ENCODE results near the gene ALLC.

ALLC gene

GRCh38 chr2:3651691-3652648 is 6.0 kb upstream of the ALLC start:
- Histone ChIP-seq H3K4me3 (ENCODE audit: low read depth, low read length) (no peak overlapping the region), H3K4me2 (ENCODE audit: low read length) (peak overlapping the region; percentile 62), H3K27me3 (ENCODE audit: control insufficient read depth, insufficient read depth, low read length) (no peaks in the 10 kb centered on the region), H3K4me1 (peaks cover 13% of the 10 kb centered on the region), H2AFZ (peak overlapping the region; percentile 100), H3K9me3 (ENCODE audit: control insufficient read depth, low read length) (no peaks in the 10 kb centered on the region), H3K79me2 (no peaks in the 10 kb centered on the region), H3K36me3 (ENCODE audit: control insufficient read depth, insufficient read depth, low read length) (no peaks in the 10 kb centered on the region), H3K9ac (no peak overlapping the region), H3K27ac (peak overlapping the region; percentile 86)
- TF ChIP-seq, protein P1, sequence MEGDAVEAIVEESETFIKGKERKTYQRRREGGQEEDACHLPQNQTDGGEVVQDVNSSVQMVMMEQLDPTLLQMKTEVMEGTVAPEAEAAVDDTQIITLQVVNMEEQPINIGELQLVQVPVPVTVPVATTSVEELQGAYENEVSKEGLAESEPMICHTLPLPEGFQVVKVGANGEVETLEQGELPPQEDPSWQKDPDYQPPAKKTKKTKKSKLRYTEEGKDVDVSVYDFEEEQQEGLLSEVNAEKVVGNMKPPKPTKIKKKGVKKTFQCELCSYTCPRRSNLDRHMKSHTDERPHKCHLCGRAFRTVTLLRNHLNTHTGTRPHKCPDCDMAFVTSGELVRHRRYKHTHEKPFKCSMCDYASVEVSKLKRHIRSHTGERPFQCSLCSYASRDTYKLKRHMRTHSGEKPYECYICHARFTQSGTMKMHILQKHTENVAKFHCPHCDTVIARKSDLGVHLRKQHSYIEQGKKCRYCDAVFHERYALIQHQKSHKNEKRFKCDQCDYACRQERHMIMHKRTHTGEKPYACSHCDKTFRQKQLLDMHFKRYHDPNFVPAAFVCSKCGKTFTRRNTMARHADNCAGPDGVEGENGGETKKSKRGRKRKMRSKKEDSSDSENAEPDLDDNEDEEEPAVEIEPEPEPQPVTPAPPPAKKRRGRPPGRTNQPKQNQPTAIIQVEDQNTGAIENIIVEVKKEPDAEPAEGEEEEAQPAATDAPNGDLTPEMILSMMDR (IDR thresholded peaks at IDR 0.05) = no peak

DNA sequence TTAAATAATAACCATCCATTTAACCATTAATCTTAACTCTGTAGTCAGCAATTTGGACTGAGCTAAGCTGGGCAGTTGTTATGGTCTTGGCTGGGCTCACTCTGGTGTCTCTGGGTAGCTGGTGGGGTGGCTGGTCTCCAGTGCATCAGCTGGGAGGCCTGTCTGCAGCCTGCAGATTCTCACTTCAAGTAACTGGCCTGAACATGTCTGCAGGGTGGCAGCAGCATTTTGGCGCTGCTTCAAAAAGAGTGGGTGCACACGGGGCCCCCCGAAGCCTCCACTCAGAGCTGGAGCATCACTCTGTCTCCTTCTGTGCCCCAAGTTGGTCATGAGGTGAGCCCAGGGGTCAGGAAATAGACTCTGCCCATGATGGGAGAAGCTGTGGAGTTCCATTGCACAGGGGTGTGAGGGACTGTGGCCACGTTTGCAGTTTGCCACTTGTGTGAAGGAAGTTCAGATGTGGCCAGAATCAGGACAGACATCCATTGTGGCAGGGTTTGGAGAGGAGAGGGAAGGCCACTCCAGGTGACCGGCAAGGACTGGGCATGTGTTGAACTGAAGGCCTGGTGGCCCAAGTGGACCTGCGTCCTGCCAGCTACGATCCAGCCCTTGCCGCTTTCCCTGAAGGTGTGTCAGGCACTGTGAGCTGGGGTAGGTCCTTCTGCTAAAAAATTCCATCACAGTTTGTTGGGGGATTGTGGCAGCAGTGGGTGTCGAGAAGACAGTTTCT is 4.9 kb upstream of the ALLC start:
- Histone ChIP-seq H3K36me3 (ENCODE audit: control insufficient read depth, insufficient read depth, low read length) (no peaks in the 10 kb centered on the region), H3K4me2 (ENCODE audit: low read length) (no peak overlapping the region), H2AFZ (no peak overlapping the region), H3K27me3 (ENCODE audit: control insufficient read depth, insufficient read depth, low read length) (no peaks in the 10 kb centered on the region), H3K4me3 (ENCODE audit: low read depth, low read length) (no peak overlapping the region), H3K4me1 (peaks cover 13% of the 10 kb centered on the region), H3K9me3 (ENCODE audit: control insufficient read depth, low read length) (no peaks in the 10 kb centered on the region), H3K27ac (no peak overlapping the region), H3K79me2 (no peaks in the 10 kb centered on the region), H3K9ac (no peak overlapping the region)
- TF ChIP-seq, protein P1 (IDR thresholded peaks at IDR 0.05) = no peak

- Histone ChIP-seq H3K9ac (no peak overlapping the region), H3K4me1 (peaks cover 13% of the 10 kb centered on the region), H3K4me2 (ENCODE audit: low read length) (no peak overlapping the region), H2AFZ (no peak overlapping the region), H3K27ac (no peak overlapping the region), H3K79me2 (no peaks in the 10 kb centered on the region), H3K36me3 (ENCODE audit: control insufficient read depth, insufficient read depth, low read length) (no peaks in the 10 kb centered on the region), H3K9me3 (ENCODE audit: control insufficient read depth, low read length) (no peaks in the 10 kb centered on the region), H3K4me3 (ENCODE audit: low read depth, low read length) (no peak overlapping the region), H3K27me3 (ENCODE audit: control insufficient read depth, insufficient read depth, low read length) (no peaks in the 10 kb centered on the region)
- TF ChIP-seq, protein P1 (IDR thresholded peaks at IDR 0.05) = no peak
Measured at GRCh38 chr2:3654011-3654410, 4.0 kb upstream of the ALLC start.

GRCh38 chr2:3654531-3655225 is 3.3 kb upstream of the ALLC start:
- Histone ChIP-seq H3K4me2 (ENCODE audit: low read length) (no peak overlapping the region), H3K36me3 (ENCODE audit: control insufficient read depth, insufficient read depth, low read length) (no peaks in the 10 kb centered on the region), H3K27ac (no peak overlapping the region), H3K9me3 (ENCODE audit: control insufficient read depth, low read length) (no peaks in the 10 kb centered on the region), H3K27me3 (ENCODE audit: control insufficient read depth, insufficient read depth, low read length) (no peaks in the 10 kb centered on the region), H3K4me3 (ENCODE audit: low read depth, low read length) (no peak overlapping the region), H2AFZ (no peak overlapping the region), H3K79me2 (no peaks in the 10 kb centered on the region), H3K4me1 (peaks cover 13% of the 10 kb centered on the region), H3K9ac (no peak overlapping the region)
- TF ChIP-seq, protein P1 (IDR thresholded peaks at IDR 0.05) = no peak

Data from parathyroid adenoma (tissue), 2 donors.